ENCODE results near the gene CTBP2.

GRCh38 chr10:125163803-125164202, 3.4 kb upstream of the CTBP2 start:
- no peak for TF ChIP-seq POLR2A (IDR thresholded peaks at IDR 0.05)
- TF ChIP-seq, protein P1, sequence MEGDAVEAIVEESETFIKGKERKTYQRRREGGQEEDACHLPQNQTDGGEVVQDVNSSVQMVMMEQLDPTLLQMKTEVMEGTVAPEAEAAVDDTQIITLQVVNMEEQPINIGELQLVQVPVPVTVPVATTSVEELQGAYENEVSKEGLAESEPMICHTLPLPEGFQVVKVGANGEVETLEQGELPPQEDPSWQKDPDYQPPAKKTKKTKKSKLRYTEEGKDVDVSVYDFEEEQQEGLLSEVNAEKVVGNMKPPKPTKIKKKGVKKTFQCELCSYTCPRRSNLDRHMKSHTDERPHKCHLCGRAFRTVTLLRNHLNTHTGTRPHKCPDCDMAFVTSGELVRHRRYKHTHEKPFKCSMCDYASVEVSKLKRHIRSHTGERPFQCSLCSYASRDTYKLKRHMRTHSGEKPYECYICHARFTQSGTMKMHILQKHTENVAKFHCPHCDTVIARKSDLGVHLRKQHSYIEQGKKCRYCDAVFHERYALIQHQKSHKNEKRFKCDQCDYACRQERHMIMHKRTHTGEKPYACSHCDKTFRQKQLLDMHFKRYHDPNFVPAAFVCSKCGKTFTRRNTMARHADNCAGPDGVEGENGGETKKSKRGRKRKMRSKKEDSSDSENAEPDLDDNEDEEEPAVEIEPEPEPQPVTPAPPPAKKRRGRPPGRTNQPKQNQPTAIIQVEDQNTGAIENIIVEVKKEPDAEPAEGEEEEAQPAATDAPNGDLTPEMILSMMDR (IDR thresholded peaks at IDR 0.05), result no peak

All from right lobe of liver (tissue), 4 donors.